GM12872 (cell line): ENCODE results near the gene SDHB.

ENCODE experiments used
- CTCF ChIP-seq: IDR thresholded peaks from 3 replicates; pipeline ENCODE4 v1.5.1; 2011; ENCODE audit warnings: low read depth, mild to moderate bottlenecking, low read length, moderate library complexity; ENCODE audit not compliant: insufficient read depth

The SDHB gene

GRCh38 chr1:17053685-17054410, at the start of gene SDHB:
Gene SDHB, minus strand, starts transcription at chr1:17054032. Its CDS starts 13 bp downstream, at chr1:17054019.
- no peak for TF ChIP-seq CTCF

GRCh38 chr1:17102232-17102631, 48.4 kb upstream of the SDHB start:
- TF ChIP-seq CTCF = no peak

- no peak for TF ChIP-seq CTCF
Observed at GRCh38 chr1:17101261-17101660, 47.4 kb upstream of the SDHB start.

GRCh38 chr1:17099616-17100340, 45.9 kb upstream of the SDHB start:
- no peak for TF ChIP-seq CTCF

GRCh38 chr1:17098446-17099317, 44.9 kb upstream of the SDHB start:
- TF ChIP-seq CTCF = no peak

GRCh38 chr1:17097787-17098186, 44.0 kb upstream of the SDHB start:
- TF ChIP-seq CTCF = no peak

GRCh38 chr1:17097147-17097546, 43.3 kb upstream of the SDHB start:
- no peak for TF ChIP-seq CTCF
